PC-3 (cell line): Measurements from ENCODE around the gene SYT9.

ENCODE experiments used
- CTCF ChIP-seq: fragments of 300-600 bp; sonication (generic); conservative IDR thresholded peaks from 2 replicates; pipeline ENCODE4 v1.5.1; 2017; ENCODE audit warnings: antibody characterized with exemption, low read depth, mild to moderate bottlenecking, low read length
- EZH2 ChIP-seq: fragments of 300-600 bp; sonication (generic); IDR thresholded peaks from one replicate; pipeline ENCODE4 v1.6.1; 2017; ENCODE audit warnings: antibody characterized with exemption, mild to moderate bottlenecking, low read length; ENCODE audit not compliant: unreplicated experiment
- EZH2phosphoT487 ChIP-seq: fragments of 300-600 bp; sonication (generic); IDR thresholded peaks from 2 replicates; pipeline ENCODE4 v1.6.1; 2018; ENCODE audit warnings: mild to moderate bottlenecking, antibody characterized with exemption, low read length, borderline replicate concordance

- TF ChIP-seq EZH2phosphoT487 (no peak), CTCF (no peak), EZH2 (no peak)
Observed at GRCh38 chr11:7257724-7258123, 6.0 kb downstream of the SYT9 start.
